ENCODE results near the gene PCK2. TPM values are rescaled to one million over a fixed set of nuclear protein-coding genes. Genes with fewer than 3 reads are reported as not detected.
"Not testable (repeated sequence)": the region's sequence is repeated elsewhere in the genome, so short reads cannot be mapped to it uniquely, and the experiment has no call there.

Gene PCK2
- 38.0 and 43.6 TPM in 2 replicates for total RNA-seq (2022)
- Bru-seq, nascent RNA = percentile 62 among the genes with signal in this experiment
- BruChase-seq, experiment 1, labeled RNA remaining after a 6-hour chase = percentile 79 among the genes with signal in this experiment
- BruChase-seq, experiment 2, labeled RNA remaining after a 2-hour chase = percentile 59 among the genes with signal in this experiment
- long read RNA-seq, transcript PCK2-201 (10 exons, 2,357 nt) = major isoform, 26 of 44 reads
- long read RNA-seq, partial matches to known transcripts = 2 of 44 reads
- long read RNA-seq, other reads (novel, unspliced or antisense) = 12 of 44 reads

- H3K27ac Mint-ChIP-seq (ENCODE audit: unreplicated experiment) = peak within 1 kb of the TSS; percentile 94
- H3K27me3 Mint-ChIP-seq (ENCODE audit: unreplicated experiment) = no peaks in the 10 kb centered on the region
- DNase-seq = peak; percentile 96
- CTCF ChIA-PET = interaction anchor here (0.6 to 5.7 kb wide), 13 partner anchors 9 to 126 kb away, joined by 3 to 68 read pairs (median 6); partner anchors contain the start of genes DCAF11, IRF9, NRL and PSME1
- H3K9me3 Mint-ChIP-seq (ENCODE audit: low read depth, unreplicated experiment) = no peaks in the 10 kb centered on the region
- TSS peak; percentile 61 for BruUV-seq (replicated peaks)
- TF ChIP-seq CTCF (IDR thresholded peaks at IDR 0.05; ENCODE audit: unreplicated experiment) = no peak
- H3K4me1 Mint-ChIP-seq (ENCODE audit: low read depth, unreplicated experiment) = peaks cover 27% of the 10 kb centered on the region
- peaks cover 40% of the 10 kb centered on the region for H3K36me3 Mint-ChIP-seq (ENCODE audit: insufficient read depth, unreplicated experiment)
- intact Hi-C loops (cut with micrococcal nuclease; ENCODE audit: unreplicated experiment) = no loop called here
- H3K4me3 Mint-ChIP-seq (ENCODE audit: low read depth, unreplicated experiment) = peak within 1 kb of the TSS; percentile 92
Observed at GRCh38 chr14:24093901-24094840, at the start of gene PCK2. TSS of gene PCK2 (plus strand) at chr14:24094311. CDS start at chr14:24094406, 95 bp downstream.

GRCh38 chr14:24049002-24049401 lies 45.1 kb upstream of the PCK2 start:
- BruUV-seq (replicated peaks); H3K4me3 Mint-ChIP-seq (ENCODE audit: low read depth, unreplicated experiment); DNase-seq; H3K9me3 Mint-ChIP-seq (ENCODE audit: low read depth, unreplicated experiment); H3K27ac Mint-ChIP-seq (ENCODE audit: unreplicated experiment); intact Hi-C loops (cut with micrococcal nuclease; ENCODE audit: unreplicated experiment): not testable (repeated sequence)
- CTCF ChIA-PET = interaction anchor here (1.8 kb wide), 1 partner anchor 42 kb away, joined by 3 read pairs; no protein-coding TSS in a partner anchor
- H3K27me3 Mint-ChIP-seq (ENCODE audit: unreplicated experiment) = peaks cover 80% of the 10 kb centered on the region
- peaks cover 11% of the 10 kb centered on the region for H3K4me1 Mint-ChIP-seq (ENCODE audit: low read depth, unreplicated experiment)
- peaks cover 21% of the 10 kb centered on the region for H3K36me3 Mint-ChIP-seq (ENCODE audit: insufficient read depth, unreplicated experiment)

- DNase-seq; H3K27ac Mint-ChIP-seq (ENCODE audit: unreplicated experiment); H3K9me3 Mint-ChIP-seq (ENCODE audit: low read depth, unreplicated experiment); BruUV-seq (replicated peaks); intact Hi-C loops (cut with micrococcal nuclease; ENCODE audit: unreplicated experiment): not testable (repeated sequence)
- H3K4me1 Mint-ChIP-seq (ENCODE audit: low read depth, unreplicated experiment) = peaks cover 11% of the 10 kb centered on the region
- H3K27me3 Mint-ChIP-seq (ENCODE audit: unreplicated experiment) = peaks cover 88% of the 10 kb centered on the region
- CTCF ChIA-PET = interaction anchor here (1.8 kb wide), 1 partner anchor 40 kb away, joined by 3 read pairs; no protein-coding TSS in a partner anchor
- peak overlapping the region; percentile 70 for H3K4me3 Mint-ChIP-seq (ENCODE audit: low read depth, unreplicated experiment)
- H3K36me3 Mint-ChIP-seq (ENCODE audit: insufficient read depth, unreplicated experiment) = peaks cover 21% of the 10 kb centered on the region
Observed at GRCh38 chr14:24050753-24051152, 43.4 kb upstream of the PCK2 start.

GRCh38 chr14:24051176-24051788 lies 42.8 kb upstream of the PCK2 start:
- CTCF ChIA-PET = no interaction called here
- peak overlapping the region; percentile 70 for H3K4me3 Mint-ChIP-seq (ENCODE audit: low read depth, unreplicated experiment)
- H3K9me3 Mint-ChIP-seq (ENCODE audit: low read depth, unreplicated experiment) = no peaks in the 10 kb centered on the region
- H3K4me1 Mint-ChIP-seq (ENCODE audit: low read depth, unreplicated experiment) = peaks cover 11% of the 10 kb centered on the region
- no peak for DNase-seq
- peaks cover 21% of the 10 kb centered on the region for H3K36me3 Mint-ChIP-seq (ENCODE audit: insufficient read depth, unreplicated experiment)
- H3K27ac Mint-ChIP-seq (ENCODE audit: unreplicated experiment) = no peak overlapping the region
- H3K27me3 Mint-ChIP-seq (ENCODE audit: unreplicated experiment) = peaks cover 88% of the 10 kb centered on the region
- intact Hi-C loops (cut with micrococcal nuclease; ENCODE audit: unreplicated experiment) = no loop called here
- no peak for TF ChIP-seq CTCF (IDR thresholded peaks at IDR 0.05; ENCODE audit: unreplicated experiment)
- BruUV-seq (replicated peaks) = no TSS peak

Data from Calu3 (cell line).